Type B pancreatic cell (in vitro differentiated cells): ENCODE data around the gene IGSF9B. TPM values are rescaled to one million over a fixed set of nuclear protein-coding genes. Genes with fewer than 3 reads are reported as not detected.

ENCODE experiments used
- DNase-seq: peaks from one replicate; pipeline ENCODE4 v3.0.0; 2021; ENCODE audit warnings: mixed read lengths; ENCODE audit not compliant: unreplicated experiment; ENCODE audit errors: extremely low spot score
- H3K27ac Mint-ChIP-seq: 2 replicates; pipeline ENCODE4 v1.8.0; 2021; ENCODE audit warnings: mild to moderate bottlenecking, mixed read lengths
- H3K27me3 Mint-ChIP-seq: 2 replicates; pipeline ENCODE4 v1.8.0; 2021; ENCODE audit warnings: mixed read lengths
- H3K36me3 Mint-ChIP-seq: 2 replicates; pipeline ENCODE4 v1.8.0; 2021; ENCODE audit warnings: mixed read lengths
- H3K4me1 Mint-ChIP-seq: one replicate; pipeline ENCODE4 v1.8.0; 2021; ENCODE audit warnings: mixed read lengths; ENCODE audit not compliant: unreplicated experiment
- H3K4me3 Mint-ChIP-seq: 2 replicates; pipeline ENCODE4 v1.8.0; 2021; ENCODE audit warnings: mild to moderate bottlenecking, mixed read lengths
- H3K9me3 Mint-ChIP-seq: 2 replicates; pipeline ENCODE4 v1.8.0; 2021; ENCODE audit warnings: mixed read lengths
- CTCF ChIP-seq: fragments of 200-600 bp; sonication (generic); conservative IDR thresholded peaks from 2 replicates; pipeline ENCODE4 v1.5.0; 2021; ENCODE audit warnings: antibody characterized with exemption, mild to moderate bottlenecking
- total RNA-seq: library from RNA; stranded (reverse); gene quantifications from 2 replicates; pipeline ENCODE4 v1.2.1, GENCODE V29; 2021; ENCODE audit warnings: low replicate concordance

IGSF9B gene
- total RNA-seq, 1 donor from 2014 or later: 10.6 TPM

- peaks cover 9% of the 10 kb centered on the region for H3K4me1 Mint-ChIP-seq
- no peak overlapping the region for H3K4me3 Mint-ChIP-seq
- no peaks in the 10 kb centered on the region for H3K27me3 Mint-ChIP-seq
- no peak for TF ChIP-seq CTCF
- H3K9me3 Mint-ChIP-seq: no peaks in the 10 kb centered on the region
- H3K27ac Mint-ChIP-seq: no peak overlapping the region
- no peaks in the 10 kb centered on the region for H3K36me3 Mint-ChIP-seq
- DNase-seq: no peak
These were observed 21.2 kb downstream of the IGSF9B start for GRCh38 chr11:133935551-133935910.

- H3K4me3 Mint-ChIP-seq: no peak overlapping the region
- no peaks in the 10 kb centered on the region for H3K36me3 Mint-ChIP-seq
- H3K9me3 Mint-ChIP-seq: no peaks in the 10 kb centered on the region
- DNase-seq: no peak
- TF ChIP-seq CTCF: no peak
- H3K27ac Mint-ChIP-seq: no peak overlapping the region
- H3K27me3 Mint-ChIP-seq: no peaks in the 10 kb centered on the region
- peaks cover 9% of the 10 kb centered on the region for H3K4me1 Mint-ChIP-seq
These were observed 21.9 kb downstream of the IGSF9B start for GRCh38 chr11:133934599-133935550.

GRCh38 chr11:133934096-133934495 lies 22.7 kb downstream of the IGSF9B start:
- Mint-ChIP-seq H3K4me1 (peaks cover 9% of the 10 kb centered on the region), H3K27me3 (no peaks in the 10 kb centered on the region), H3K27ac (no peak overlapping the region), H3K4me3 (no peak overlapping the region), H3K9me3 (no peaks in the 10 kb centered on the region), H3K36me3 (no peaks in the 10 kb centered on the region)
- no peak for TF ChIP-seq CTCF
- DNase-seq: no peak

- no peaks in the 10 kb centered on the region for H3K9me3 Mint-ChIP-seq
- DNase-seq: no peak
- no peaks in the 10 kb centered on the region for H3K36me3 Mint-ChIP-seq
- peaks cover 15% of the 10 kb centered on the region for H3K4me1 Mint-ChIP-seq
- H3K27me3 Mint-ChIP-seq: no peaks in the 10 kb centered on the region
- H3K4me3 Mint-ChIP-seq: no peak overlapping the region
- H3K27ac Mint-ChIP-seq: no peak overlapping the region
- no peak for TF ChIP-seq CTCF
These were observed 25.2 kb downstream of the IGSF9B start for GRCh38 chr11:133931449-133932060.

- Mint-ChIP-seq H3K27ac (no peak overlapping the region), H3K27me3 (no peaks in the 10 kb centered on the region), H3K4me1 (peaks cover 15% of the 10 kb centered on the region), H3K4me3 (no peak overlapping the region), H3K9me3 (no peaks in the 10 kb centered on the region), H3K36me3 (no peaks in the 10 kb centered on the region)
- peak; percentile 71 for TF ChIP-seq CTCF
- DNase-seq: no peak
These were observed 25.9 kb downstream of the IGSF9B start for GRCh38 chr11:133930767-133931448.
